IMR-90 (cell line): ENCODE measurements around the gene HTR3C. TPM values are rescaled to one million over a fixed set of nuclear protein-coding genes. Genes with fewer than 3 reads are reported as not detected.

Source experiments
- ATAC-seq: fragments of 200-7000 bp; cut with Tn5 transposase; 2 replicates; pipeline ENCODE4 v1.9.1; 2020; ENCODE audit warnings: low read depth, mild to moderate bottlenecking, moderate library complexity
- BruUV-seq: library from RNA; stranded (reverse); fragments of 400-500 nt; replicated peaks from 2 replicates; lab custom pipeline; 2021; lab: Mats Ljungman, UMichigan
- CTCF ChIA-PET: fragments of 300-600 bp; formaldehyde crosslinking; extraction: SDS; loops from one replicate; lab custom pipeline; 2021; ENCODE audit warnings: antibody characterized with exemption; lab: Yijun Ruan, JAX
- POLR2A ChIA-PET: fragments of 300-600 bp; sonication (Branson Sonifier 250); formaldehyde crosslinking; loops from one replicate; lab custom pipeline; 2022; ENCODE audit warnings: antibody characterized with exemption; ENCODE audit not compliant: unreplicated experiment; lab: Charles Lee
- DNase-seq: peaks from one replicate; pipeline ENCODE4 v3.0.0; 2013
- H2AFZ ChIP-seq: replicated peaks from 2 replicates; pipeline ENCODE3; 2013; ENCODE audit warnings: low read length, mild to moderate bottlenecking; ENCODE audit not compliant: poor library complexity
- H2AK5ac ChIP-seq: 2 replicates; pipeline ENCODE4 v1.6.1; 2013; ENCODE audit warnings: low read depth, low read length, inconsistent platforms
- H2AK9ac ChIP-seq: replicated peaks from 2 replicates; pipeline ENCODE3; 2013; ENCODE audit warnings: mild to moderate bottlenecking, low read depth, low read length, moderate library complexity; ENCODE audit not compliant: poor library complexity
- H2BK120ac ChIP-seq: 2 replicates; pipeline ENCODE4 v1.6.1; 2013; ENCODE audit warnings: low read depth, low read length, inconsistent platforms
- H2BK15ac ChIP-seq: 3 replicates; pipeline ENCODE4 v1.6.1; 2013; ENCODE audit warnings: low read depth, low read length, inconsistent platforms
- H2BK20ac ChIP-seq: 2 replicates; pipeline ENCODE4 v1.6.1; 2013; ENCODE audit warnings: low read depth, mild to moderate bottlenecking, inconsistent platforms, low read length, moderate library complexity
- H2BK5ac ChIP-seq: 2 replicates; pipeline ENCODE4 v1.6.1; 2013; ENCODE audit warnings: mild to moderate bottlenecking, low read depth, low read length, inconsistent platforms; ENCODE audit not compliant: poor library complexity, severe bottlenecking
- H3K14ac ChIP-seq: replicated peaks from 2 replicates; pipeline ENCODE4 v1.6.1; 2013; ENCODE audit warnings: low read depth, low read length, inconsistent platforms
- H3K18ac ChIP-seq: 2 replicates; pipeline ENCODE4 v1.6.1; 2013; ENCODE audit warnings: low read depth, low read length, control low read depth
- H3K23ac ChIP-seq: 2 replicates; pipeline ENCODE4 v1.6.1; 2013; ENCODE audit warnings: low read depth, low read length, inconsistent platforms
- H3K27ac ChIP-seq: 2 replicates; pipeline ENCODE4 v1.5.1; 2013; ENCODE audit warnings: mild to moderate bottlenecking, control low read depth, low read length; ENCODE audit not compliant: insufficient read depth
- H3K27me3 ChIP-seq: 2 replicates; pipeline ENCODE4 v1.6.1; 2013; ENCODE audit warnings: low read length; ENCODE audit not compliant: control insufficient read depth, insufficient read depth
- H3K36me3 ChIP-seq: 2 replicates; pipeline ENCODE4 v1.6.1; 2013; ENCODE audit warnings: low read length, mixed read lengths; ENCODE audit not compliant: control insufficient read depth, insufficient read depth
- H3K4ac ChIP-seq: 2 replicates; pipeline ENCODE4 v1.6.1; 2013; ENCODE audit warnings: low read depth, low read length, inconsistent platforms
- H3K4me1 ChIP-seq: 2 replicates; pipeline ENCODE4 v1.6.1; 2013; ENCODE audit warnings: low read length, mixed read lengths; ENCODE audit not compliant: control insufficient read depth, insufficient read depth
- H3K4me2 ChIP-seq: 2 replicates; pipeline ENCODE4 v1.6.1; 2013; ENCODE audit warnings: low read depth, mild to moderate bottlenecking, control low read depth, low read length, moderate library complexity
- H3K4me3 ChIP-seq: 2 replicates; pipeline ENCODE4 v1.5.1; 2013; ENCODE audit warnings: low read depth, mild to moderate bottlenecking, control low read depth, low read length, moderate library complexity; ENCODE audit not compliant: insufficient read depth
- H3K56ac ChIP-seq: 2 replicates; pipeline ENCODE4 v1.6.1; 2013; ENCODE audit warnings: low read length, inconsistent platforms; ENCODE audit not compliant: insufficient read depth; ENCODE audit errors: extremely low read depth
- H3K79me1 ChIP-seq, 2 experiments: 2 replicates each; pipeline ENCODE4 v1.6.1; 2013; ENCODE audit warnings: low read length in 2 of 2, inconsistent platforms in 1 of 2, low read depth in 1 of 2
- H3K9ac ChIP-seq: 2 replicates; pipeline ENCODE4 v1.6.1; 2013; ENCODE audit warnings: low read depth, low read length, control low read depth
- H3K9me1 ChIP-seq: 2 replicates; pipeline ENCODE4 v1.6.1; 2013; ENCODE audit warnings: low read length, inconsistent platforms; ENCODE audit not compliant: insufficient read depth
- H3K9me3 ChIP-seq: 2 replicates; pipeline ENCODE4 v1.6.1; 2013; ENCODE audit warnings: low read length; ENCODE audit not compliant: control insufficient read depth, insufficient read depth
- H4K20me1 ChIP-seq: 2 replicates; pipeline ENCODE4 v1.6.1; 2013; ENCODE audit warnings: low read length, inconsistent platforms; ENCODE audit not compliant: insufficient read depth
- H4K5ac ChIP-seq: 2 replicates; pipeline ENCODE4 v1.6.1; 2013; ENCODE audit warnings: mild to moderate bottlenecking, low read depth, low read length, control low read depth
- H4K8ac ChIP-seq, 2 experiments: 2 replicates each; pipeline ENCODE4 v1.6.1; 2013; ENCODE audit warnings: low read depth in 2 of 2, low read length in 2 of 2, control low read depth in 1 of 2, inconsistent platforms in 1 of 2
- H4K91ac ChIP-seq: 2 replicates; pipeline ENCODE4 v1.6.1; 2013; ENCODE audit warnings: low read depth, low read length, inconsistent platforms; ENCODE audit not compliant: insufficient read depth
- MAFK ChIP-seq: IDR thresholded peaks from 2 replicates; pipeline ENCODE4 v1.6.1; 2012; ENCODE audit warnings: low read depth, low read length, improper control_type of control experiment
- NFE2L2 ChIP-seq: fragments of 150-350 bp; IDR thresholded peaks from 2 replicates; pipeline ENCODE4 v1.6.1; 2016; ENCODE audit warnings: low read depth, mild to moderate bottlenecking, low read length
- POLR2A ChIP-seq: IDR thresholded peaks from 2 replicates; pipeline ENCODE4 v1.6.1; 2012; ENCODE audit warnings: mild to moderate bottlenecking, low read depth, low read length
- WGBS, 2 experiments: methylation state at CpG; one replicate each; pipeline versions ENCODE4 v1.1.5 to v1.1.7; 2013; ENCODE audit warnings: missing lambda C conversion rate in 2 of 2; ENCODE audit not compliant: insufficient read length in 1 of 2; ENCODE audit errors: extremely low coverage in 2 of 2; 5-methylcytosine and 5-hydroxymethylcytosine counted together
- dilution Hi-C: fragments of 300-500 bp; cut with HindIII; formaldehyde crosslinking; loops from one replicate; pipeline ENCODE4 v1.14.3; 2018; ENCODE audit warnings: low sequenced_read_pairs; ENCODE audit not compliant: unreplicated experiment
- in situ Hi-C: fragments of 300-500 bp; cut with MboI; formaldehyde crosslinking; loops from 3 replicates; pipeline ENCODE4 v1.14.3; 2019; ENCODE audit warnings: low sequenced_read_pairs, inconsistent platforms, mixed read lengths
- intact Hi-C: fragments of 100-400 bp; cut with micrococcal nuclease; formaldehyde crosslinking; loops from 2 replicates; pipeline ENCODE4 v1.10.0; 2022
- polyA plus RNA-seq, 3 experiments: library from polyadenylated mRNA; depleted of rRNA; stranded (reverse); fragments of >200 nt; gene quantifications; 2 replicates each; pipeline ENCODE4 v1.2.3, GENCODE V29; 2012; ENCODE audit warnings: low replicate concordance in 1 of 3
- total RNA-seq: library from RNA; depleted of rRNA; stranded (reverse); fragments of >200 nt; gene quantifications from 2 replicates; pipeline ENCODE4 v1.2.3, GENCODE V29; 2012

The HTR3C gene
- total and polyA plus RNA-seq, 2 of the 4 experiments (the other 2 are of a cell fraction) = not detected

- Histone ChIP-seq H3K4me3 (no peak overlapping the region), H2BK5ac (no peak overlapping the region), H3K56ac (no peak overlapping the region), H2BK20ac (no peak overlapping the region), H3K4ac (no peak overlapping the region), H2AFZ (no peak overlapping the region), H3K4me2 (no peak overlapping the region), H4K5ac (no peak overlapping the region), H3K14ac (no peak overlapping the region), H2AK9ac (no peak overlapping the region), H2BK120ac (no peak overlapping the region), H3K79me1 (no peaks in the 10 kb centered on the region), H3K23ac (no peak overlapping the region), H3K9me3 (peaks cover 6% of the 10 kb centered on the region), H3K18ac (no peak overlapping the region), H3K27ac (no peak overlapping the region), H4K20me1 (no peaks in the 10 kb centered on the region), H4K8ac (no peak overlapping the region), H3K4me1 (no peaks in the 10 kb centered on the region), H4K91ac (no peak overlapping the region), H2AK5ac (no peak overlapping the region), H3K9me1 (no peaks in the 10 kb centered on the region), H3K27me3 (peaks cover 15% of the 10 kb centered on the region), H3K9ac (no peak overlapping the region), H3K36me3 (no peaks in the 10 kb centered on the region), H2BK15ac (no peak overlapping the region)
- intact Hi-C loops (no loop called here), in situ Hi-C loops (no loop called here), dilution Hi-C loops (no loop called here)
- BruUV-seq = no TSS peak
- TF ChIP-seq NFE2L2 (no peak), POLR2A (no peak), MAFK (no peak)
- WGBS, 2 experiments = 89% methylated on average over 3 of the region's 10 CpGs; no CpG with 5 or more reads in 1 of the 2 experiments
- POLR2A ChIA-PET = no interaction called here
- ATAC-seq = no peak
- no peak for DNase-seq
- CTCF ChIA-PET = no interaction called here
Measured at GRCh38 chr3:184082034-184082433, 29.2 kb downstream of the HTR3C start.
